HepG2 (cell line): Measurements from ENCODE around the gene DAZAP1. TPM values are rescaled to one million over a fixed set of nuclear protein-coding genes. Genes with fewer than 3 reads are reported as not detected.

Source experiments
- BATF2 ChIP-seq: sonication (generic); formaldehyde crosslinking; IDR thresholded peaks from 2 replicates; pipeline ENCODE4 v1.8.0; 2022; ENCODE audit warnings: mild to moderate bottlenecking, missing genetic modification reagents, moderate library complexity
- CCDC6 ChIP-seq: sonication (generic); formaldehyde crosslinking; IDR thresholded peaks from 2 replicates; pipeline ENCODE4 v1.8.1; 2022; ENCODE audit warnings: mild to moderate bottlenecking, missing genetic modification reagents, moderate library complexity
- CREM ChIP-seq, 2 experiments: sonication (generic) in 1 of 2; formaldehyde crosslinking in 1 of 2; IDR thresholded peaks; 2 replicates each; pipeline versions ENCODE4 v1.4.0 to v1.6.1; 2016 to 2020; ENCODE audit warnings: antibody characterized with exemption in 1 of 2, mild to moderate bottlenecking in 1 of 2, missing genetic modification reagents in 1 of 2
- FOXP1 ChIP-seq, 2 experiments: fragments of 450-650 bp in 1 of 2; IDR thresholded peaks; 2 replicates each; pipeline ENCODE4 v1.6.1; 2017 to 2018; ENCODE audit warnings: antibody characterized with exemption in 1 of 2
- HCFC1 ChIP-seq: fragments of 150-350 bp; IDR thresholded peaks from 2 replicates; pipeline ENCODE4 v1.6.1; 2014; ENCODE audit warnings: low read depth, low read length
- HDAC6 ChIP-seq: fragments of 200-600 bp; sonication (generic); IDR thresholded peaks from 2 replicates; pipeline ENCODE4 v1.7.0; 2017; ENCODE audit warnings: mild to moderate bottlenecking, antibody characterized with exemption, low read length, low read depth
- IRF1 ChIP-seq: sonication (generic); formaldehyde crosslinking; IDR thresholded peaks from 2 replicates; pipeline ENCODE4 v1.4.0; 2020; ENCODE audit warnings: low read depth, mild to moderate bottlenecking, missing genetic modification reagents
- JUND ChIP-seq: sonication (generic); formaldehyde crosslinking; IDR thresholded peaks from 2 replicates; pipeline ENCODE4 v1.8.0; 2022; ENCODE audit warnings: mild to moderate bottlenecking, missing genetic modification reagents
- MEIS2 ChIP-seq: sonication (generic); formaldehyde crosslinking; IDR thresholded peaks from 2 replicates; pipeline ENCODE4 v1.9.0; 2021; ENCODE audit warnings: mild to moderate bottlenecking, missing genetic modification reagents
- SALL1 ChIP-seq: sonication (generic); formaldehyde crosslinking; IDR thresholded peaks from 2 replicates; pipeline ENCODE4 v1.8.0; 2022; ENCODE audit warnings: mild to moderate bottlenecking, missing genetic modification reagents
- SATB2 ChIP-seq: sonication (generic); formaldehyde crosslinking; IDR thresholded peaks from 2 replicates; pipeline ENCODE4 v1.5.0; 2020; ENCODE audit warnings: missing genetic modification reagents
- SMYD3 ChIP-seq: sonication (generic); formaldehyde crosslinking; IDR thresholded peaks from 2 replicates; pipeline ENCODE4 v1.8.1; 2023; ENCODE audit warnings: mild to moderate bottlenecking, missing genetic modification reagents
- SNAPC2 ChIP-seq: sonication (generic); formaldehyde crosslinking; IDR thresholded peaks from 2 replicates; pipeline ENCODE4 v1.8.1; 2022; ENCODE audit warnings: mild to moderate bottlenecking, missing genetic modification reagents
- ZBTB14 ChIP-seq: sonication (generic); formaldehyde crosslinking; IDR thresholded peaks from 2 replicates; pipeline ENCODE4 v1.4.0; 2020; ENCODE audit warnings: missing genetic modification reagents
- ZFP41 ChIP-seq: sonication (generic); formaldehyde crosslinking; IDR thresholded peaks from 2 replicates; pipeline ENCODE4 v1.4.0; 2020; ENCODE audit warnings: mild to moderate bottlenecking, missing genetic modification reagents, borderline replicate concordance
- ZFX ChIP-seq: sonication (generic); formaldehyde crosslinking; IDR thresholded peaks from 2 replicates; pipeline ENCODE4 v1.4.0; 2020; ENCODE audit warnings: mild to moderate bottlenecking, low read depth, missing genetic modification reagents, moderate library complexity
- ZNF547 ChIP-seq: sonication (generic); formaldehyde crosslinking; IDR thresholded peaks from 2 replicates; pipeline ENCODE4 v1.5.1; 2020; ENCODE audit warnings: mild to moderate bottlenecking, missing genetic modification reagents
- ZNF749 ChIP-seq: sonication (generic); formaldehyde crosslinking; IDR thresholded peaks from 2 replicates; pipeline ENCODE4 v1.8.0; 2022; ENCODE audit warnings: mild to moderate bottlenecking, missing genetic modification reagents, moderate library complexity, borderline replicate concordance
- ZNF777 ChIP-seq: sonication (generic); formaldehyde crosslinking; IDR thresholded peaks from 2 replicates; pipeline ENCODE4 v1.4.0; 2020; ENCODE audit warnings: missing genetic modification reagents
- polyA plus RNA-seq, 8 experiments: library from polyadenylated mRNA; depleted of rRNA in 3 of 8; stranded (reverse) in 7 of 8; unstranded in 1 of 8; fragments of >200 nt; fragmentation: Illumina TruSeq in 4 of 8; extraction: Trizol in 4 of 8; gene quantifications; 2 replicates each; pipeline versions ENCODE4 v1.2.1 to v1.2.3, GENCODE V29; 2011 to 2016; ENCODE audit warnings: low read depth in 4 of 8, missing spikeins in 1 of 8, mixed read lengths in 1 of 8; ENCODE audit not compliant: insufficient read depth in 1 of 8
- total RNA-seq, 5 experiments: library from RNA; depleted of rRNA; stranded (reverse); fragments of >200 nt; fragmentation: Illumina TruSeq; extraction: Trizol; gene quantifications; 2 replicates each; pipeline ENCODE4 v1.2.3, GENCODE V29; 2016; ENCODE audit warnings: low read depth in 1 of 5
- TF ChIP-seq, protein P1 (sequence below): sonication (generic); formaldehyde crosslinking; IDR thresholded peaks from 2 replicates; pipeline ENCODE4 v1.5.0; 2020; ENCODE audit warnings: mild to moderate bottlenecking, missing genetic modification reagents, moderate library complexity
- TF ChIP-seq, protein P2 (sequence below): sonication (generic); formaldehyde crosslinking; conservative IDR thresholded peaks from 2 replicates; pipeline ENCODE4 v1.4.0; 2020; ENCODE audit warnings: missing genetic modification reagents

Gene DAZAP1
- total and polyA plus RNA-seq, 2 of the 13 experiments (the other 11 are each of a cell fraction or from before 2014, with no cell fraction given), result 63.3 to 79.2 TPM

DNA sequence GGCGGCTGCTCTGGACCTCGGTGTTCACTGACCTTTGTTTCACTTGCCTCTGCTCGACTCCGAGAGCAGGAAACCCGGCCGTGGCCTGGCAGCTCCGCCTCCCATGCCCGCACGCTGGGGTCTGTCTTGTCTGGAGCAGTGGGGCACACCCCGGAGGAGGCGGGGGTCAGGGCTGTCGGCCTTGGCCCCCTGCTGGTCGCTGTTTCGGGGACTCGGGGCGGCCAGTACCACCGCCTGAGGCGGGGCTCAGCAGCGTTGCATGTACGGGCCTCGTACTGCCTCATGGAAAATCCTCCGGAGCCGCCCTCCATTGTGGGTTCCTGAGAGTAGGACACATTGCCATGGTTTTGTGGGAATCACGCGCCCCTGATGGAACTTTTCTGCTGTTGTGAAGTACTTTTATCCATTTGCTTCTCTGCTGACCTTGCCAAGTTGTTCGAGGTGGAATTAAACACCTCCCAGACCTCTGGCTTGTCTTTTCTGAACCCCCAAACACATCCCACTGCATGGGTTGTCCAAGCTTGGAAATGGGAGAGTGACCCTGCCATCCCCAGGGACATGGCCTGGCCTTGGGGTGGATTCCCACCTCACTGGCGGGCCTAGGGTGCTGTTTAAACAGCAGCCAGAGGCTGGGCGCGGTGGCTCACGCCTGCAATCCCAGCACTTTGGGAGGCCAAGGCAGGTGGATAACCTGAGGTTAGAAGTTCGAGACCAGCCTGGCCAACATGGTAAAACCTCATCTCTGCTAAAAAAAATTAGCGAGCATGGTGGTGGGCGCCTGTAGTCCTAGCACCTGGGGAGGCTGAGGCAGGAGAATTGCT, 29.2 kb upstream of the DAZAP1 start (continued):
- TF ChIP-seq JUND, result no peak
- no peak for TF ChIP-seq HDAC6
- TF ChIP-seq SNAPC2 (CRISPR knock-in tag), result no peak
- no peak for TF ChIP-seq MEIS2 (CRISPR knock-in tag)
- TF ChIP-seq CREM (IDR thresholded peaks at IDR 0.05), result no peak
- no peak for TF ChIP-seq CREM (CRISPR knock-in tag; IDR thresholded peaks at IDR 0.05)
- peak; percentile 18; the same call in 1 of the 2 replicates for TF ChIP-seq SALL1 (CRISPR knock-in tag)
- TF ChIP-seq ZFP41 (CRISPR knock-in tag), result no peak
- TF ChIP-seq IRF1 (CRISPR knock-in tag), result no peak
- TF ChIP-seq FOXP1 (IDR thresholded peaks at IDR 0.05), result no peak
- no peak for TF ChIP-seq FOXP1 (CRISPR knock-in tag; IDR thresholded peaks at IDR 0.05)
- no peak for TF ChIP-seq HCFC1
- TF ChIP-seq ZNF777 (CRISPR knock-in tag), result no peak
- no peak for TF ChIP-seq SMYD3
- no peak for TF ChIP-seq ZNF749 (CRISPR knock-in tag)
- TF ChIP-seq, protein P1, sequence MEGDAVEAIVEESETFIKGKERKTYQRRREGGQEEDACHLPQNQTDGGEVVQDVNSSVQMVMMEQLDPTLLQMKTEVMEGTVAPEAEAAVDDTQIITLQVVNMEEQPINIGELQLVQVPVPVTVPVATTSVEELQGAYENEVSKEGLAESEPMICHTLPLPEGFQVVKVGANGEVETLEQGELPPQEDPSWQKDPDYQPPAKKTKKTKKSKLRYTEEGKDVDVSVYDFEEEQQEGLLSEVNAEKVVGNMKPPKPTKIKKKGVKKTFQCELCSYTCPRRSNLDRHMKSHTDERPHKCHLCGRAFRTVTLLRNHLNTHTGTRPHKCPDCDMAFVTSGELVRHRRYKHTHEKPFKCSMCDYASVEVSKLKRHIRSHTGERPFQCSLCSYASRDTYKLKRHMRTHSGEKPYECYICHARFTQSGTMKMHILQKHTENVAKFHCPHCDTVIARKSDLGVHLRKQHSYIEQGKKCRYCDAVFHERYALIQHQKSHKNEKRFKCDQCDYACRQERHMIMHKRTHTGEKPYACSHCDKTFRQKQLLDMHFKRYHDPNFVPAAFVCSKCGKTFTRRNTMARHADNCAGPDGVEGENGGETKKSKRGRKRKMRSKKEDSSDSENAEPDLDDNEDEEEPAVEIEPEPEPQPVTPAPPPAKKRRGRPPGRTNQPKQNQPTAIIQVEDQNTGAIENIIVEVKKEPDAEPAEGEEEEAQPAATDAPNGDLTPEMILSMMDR (CRISPR knock-in tag), result peak; percentile 55
- no peak for TF ChIP-seq SATB2 (CRISPR knock-in tag)
- TF ChIP-seq BATF2 (CRISPR knock-in tag), result no peak
- peak; percentile 34 for TF ChIP-seq ZFX (CRISPR knock-in tag)
- no peak for TF ChIP-seq CCDC6 (CRISPR knock-in tag)
- TF ChIP-seq, protein P2, sequence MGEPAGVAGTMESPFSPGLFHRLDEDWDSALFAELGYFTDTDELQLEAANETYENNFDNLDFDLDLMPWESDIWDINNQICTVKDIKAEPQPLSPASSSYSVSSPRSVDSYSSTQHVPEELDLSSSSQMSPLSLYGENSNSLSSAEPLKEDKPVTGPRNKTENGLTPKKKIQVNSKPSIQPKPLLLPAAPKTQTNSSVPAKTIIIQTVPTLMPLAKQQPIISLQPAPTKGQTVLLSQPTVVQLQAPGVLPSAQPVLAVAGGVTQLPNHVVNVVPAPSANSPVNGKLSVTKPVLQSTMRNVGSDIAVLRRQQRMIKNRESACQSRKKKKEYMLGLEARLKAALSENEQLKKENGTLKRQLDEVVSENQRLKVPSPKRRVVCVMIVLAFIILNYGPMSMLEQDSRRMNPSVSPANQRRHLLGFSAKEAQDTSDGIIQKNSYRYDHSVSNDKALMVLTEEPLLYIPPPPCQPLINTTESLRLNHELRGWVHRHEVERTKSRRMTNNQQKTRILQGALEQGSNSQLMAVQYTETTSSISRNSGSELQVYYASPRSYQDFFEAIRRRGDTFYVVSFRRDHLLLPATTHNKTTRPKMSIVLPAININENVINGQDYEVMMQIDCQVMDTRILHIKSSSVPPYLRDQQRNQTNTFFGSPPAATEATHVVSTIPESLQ (CRISPR knock-in tag), result no peak
- TF ChIP-seq ZNF547, result no peak
- TF ChIP-seq ZBTB14, result no peak
